OCI-LY1 (cell line): Measurements from ENCODE around the gene TBRG4.
A peak's percentile ranks its signal among the peaks of the same experiment; 100 is the strongest.

Experiments
- H2AFZ ChIP-seq: fragments of 200-600 bp; sonication (generic), shearing (Covaris generic); 2 replicates; pipeline ENCODE4 v1.6.0; 2014; ENCODE audit warnings: antibody characterized with exemption, mild to moderate bottlenecking, low read length
- H3F3A ChIP-seq: fragments of 200-600 bp; sonication (generic), shearing (Covaris generic); 2 replicates; pipeline ENCODE4 v1.6.0; 2014; ENCODE audit warnings: mild to moderate bottlenecking, antibody characterized with exemption, low read length, moderate library complexity; ENCODE audit not compliant: insufficient read depth
- H3K27ac ChIP-seq: fragments of 200-600 bp; sonication (generic); 2 replicates; pipeline ENCODE4 v1.5.1; 2014; ENCODE audit warnings: low read length, mixed run types, mild to moderate bottlenecking, low read depth; ENCODE audit not compliant: poor library complexity, severe bottlenecking
- H3K27me3 ChIP-seq: fragments of 200-600 bp; sonication (generic); 2 replicates; pipeline ENCODE4 v1.6.0; 2014; ENCODE audit warnings: antibody characterized with exemption, mild to moderate bottlenecking, low read length, moderate library complexity; ENCODE audit not compliant: insufficient read depth
- H3K36me3 ChIP-seq: fragments of 200-600 bp; sonication (generic); 2 replicates; pipeline ENCODE4 v1.6.1; 2014; ENCODE audit warnings: mild to moderate bottlenecking, antibody characterized with exemption, low read length, moderate library complexity, mixed read lengths; ENCODE audit not compliant: insufficient read depth
- H3K4me1 ChIP-seq: fragments of 200-600 bp; sonication (generic); 2 replicates; pipeline ENCODE4 v1.5.1; 2014; ENCODE audit warnings: mild to moderate bottlenecking, low read length, moderate library complexity; ENCODE audit not compliant: insufficient read depth, severe bottlenecking
- H3K4me2 ChIP-seq: fragments of 200-600 bp; sonication (generic), shearing (Covaris generic); 2 replicates; pipeline ENCODE4 v1.6.1; 2014; ENCODE audit warnings: low read length
- H3K4me3 ChIP-seq: fragments of 200-600 bp; sonication (generic); 2 replicates; pipeline ENCODE4 v1.5.1; 2014; ENCODE audit warnings: low read length, low read depth, mild to moderate bottlenecking, mixed read lengths; ENCODE audit not compliant: poor library complexity, severe bottlenecking
- H3K79me2 ChIP-seq: fragments of 200-600 bp; shearing (Covaris generic); 2 replicates; pipeline ENCODE4 v1.6.1; 2016; ENCODE audit warnings: mixed run types, low read length, mixed read lengths; ENCODE audit not compliant: insufficient read depth
- H3K9ac ChIP-seq: fragments of 200-600 bp; sonication (generic), shearing (Covaris generic); 2 replicates; pipeline ENCODE4 v1.6.1; 2014; ENCODE audit warnings: mild to moderate bottlenecking, low read length, mixed read lengths
- H3K9me2 ChIP-seq: fragments of 200-600 bp; sonication (generic), shearing (Covaris generic); 2 replicates; pipeline ENCODE4 v1.6.1; 2014; ENCODE audit warnings: low read depth, mild to moderate bottlenecking, low read length, mixed read lengths
- H3K9me3 ChIP-seq: fragments of 200-600 bp; shearing (Covaris generic); 2 replicates; pipeline ENCODE4 v1.6.1; 2014; ENCODE audit warnings: low read length, mixed read lengths
- H4K20me1 ChIP-seq: fragments of 200-600 bp; sonication (generic), shearing (Covaris generic); 2 replicates; pipeline ENCODE4 v1.6.0; 2016; ENCODE audit warnings: mild to moderate bottlenecking, low read length; ENCODE audit not compliant: insufficient read depth
- CTCF ChIP-seq: fragments of 200-600 bp; sonication (generic), shearing (Covaris generic); IDR thresholded peaks from 2 replicates; pipeline ENCODE4 v1.5.1; 2017; ENCODE audit warnings: mild to moderate bottlenecking, antibody characterized with exemption, low read length, moderate library complexity, mixed read lengths
- EZH2 ChIP-seq: fragments of 200-600 bp; sonication (generic), shearing (Covaris generic); IDR thresholded peaks from 2 replicates; pipeline ENCODE4 v1.8.0; 2017; ENCODE audit warnings: borderline replicate concordance, mixed run types, mild to moderate bottlenecking, antibody characterized with exemption, low read length, moderate library complexity, mixed read lengths

The TBRG4 gene

GRCh38 chr7:45082831-45083331 lies 28.6 kb downstream of the TBRG4 start:
- Histone ChIP-seq H3K4me3 (no peak overlapping the region), H3K27me3 (peaks cover 8% of the 10 kb centered on the region), H3K79me2 (no peaks in the 10 kb centered on the region), H3K9me2 (no peaks in the 10 kb centered on the region), H3K36me3 (peaks cover 3% of the 10 kb centered on the region; the same call in 1 of the 2 replicates), H3K4me2 (no peak overlapping the region), H4K20me1 (no peaks in the 10 kb centered on the region), H3K27ac (no peak overlapping the region), H3K4me1 (no peaks in the 10 kb centered on the region), H3K9me3 (no peaks in the 10 kb centered on the region), H2AFZ (no peak overlapping the region), H3F3A (0 out of 2 replicates have a peak, but pooled peaks cover 4% of the 10 kb centered on the region), H3K9ac (no peak overlapping the region)
- TF ChIP-seq CTCF (no peak), EZH2 (no peak)

GRCh38 chr7:45082031-45082830 lies 29.3 kb downstream of the TBRG4 start:
- Histone ChIP-seq H3K27ac (no peak overlapping the region), H3K79me2 (no peaks in the 10 kb centered on the region), H3K9ac (no peak overlapping the region), H3F3A (0 out of 2 replicates have a peak, but pooled peaks cover 4% of the 10 kb centered on the region), H2AFZ (no peak overlapping the region), H3K27me3 (peaks cover 8% of the 10 kb centered on the region), H3K4me3 (no peak overlapping the region), H3K4me1 (no peaks in the 10 kb centered on the region), H3K36me3 (peaks cover 9% of the 10 kb centered on the region; the same call in 1 of the 2 replicates), H3K9me2 (no peaks in the 10 kb centered on the region), H3K4me2 (no peak overlapping the region), H4K20me1 (no peaks in the 10 kb centered on the region), H3K9me3 (no peaks in the 10 kb centered on the region)
- no peak for TF ChIP-seq EZH2
- no peak for TF ChIP-seq CTCF

- Histone ChIP-seq H3K9me2 (no peaks in the 10 kb centered on the region), H3K4me2 (no peak overlapping the region), H3K4me1 (no peaks in the 10 kb centered on the region), H3F3A (0 out of 2 replicates have a peak, but pooled peaks cover 4% of the 10 kb centered on the region), H3K36me3 (peaks cover 15% of the 10 kb centered on the region), H3K79me2 (no peaks in the 10 kb centered on the region), H3K9me3 (no peaks in the 10 kb centered on the region), H2AFZ (no peak overlapping the region), H3K27ac (no peak overlapping the region), H3K9ac (no peak overlapping the region), H3K27me3 (peaks cover 8% of the 10 kb centered on the region; the same call in 1 of the 2 replicates), H4K20me1 (no peaks in the 10 kb centered on the region), H3K4me3 (no peak overlapping the region)
- peak; percentile 54; the same call in 1 of the 2 replicates for TF ChIP-seq CTCF
- no peak for TF ChIP-seq EZH2
Observed at GRCh38 chr7:45081670-45081974, 29.9 kb downstream of the TBRG4 start.
